ENCODE data around the gene EVA1A.

The EVA1A gene

GRCh38 chr2:75476761-75477160, 84.0 kb downstream of the EVA1A start:
- peaks cover 14% of the 10 kb centered on the region for H3K4me1 ChIP-seq (ENCODE audit: control insufficient read depth, insufficient read depth, low read length)
- no peak overlapping the region for H3K4me3 ChIP-seq (ENCODE audit: low read depth, low read length)
- H3K9ac ChIP-seq (ENCODE audit: low read length), result no peak overlapping the region
- H3K36me3 ChIP-seq (ENCODE audit: control insufficient read depth, insufficient read depth, low read length), result no peaks in the 10 kb centered on the region
- H3K27ac ChIP-seq (ENCODE audit: low read depth, low read length), result no peak overlapping the region
- peaks cover 9% of the 10 kb centered on the region; the same call in 1 of the 2 replicates for H3K9me3 ChIP-seq (ENCODE audit: control insufficient read depth, insufficient read depth, low read depth, low read length)
- no peaks in the 10 kb centered on the region; the same call in 1 of the 2 replicates for H3K27me3 ChIP-seq (ENCODE audit: control insufficient read depth, insufficient read depth, low read length)

GRCh38 chr2:75475976-75476375, 84.8 kb downstream of the EVA1A start:
- H3K9me3 ChIP-seq (ENCODE audit: control insufficient read depth, insufficient read depth, low read depth, low read length), result peaks cover 9% of the 10 kb centered on the region; the same call in 1 of the 2 replicates
- H3K4me1 ChIP-seq (ENCODE audit: control insufficient read depth, insufficient read depth, low read length), result peaks cover 14% of the 10 kb centered on the region
- H3K9ac ChIP-seq (ENCODE audit: low read length), result no peak overlapping the region
- no peak overlapping the region for H3K27ac ChIP-seq (ENCODE audit: low read depth, low read length)
- no peaks in the 10 kb centered on the region; the same call in 1 of the 2 replicates for H3K27me3 ChIP-seq (ENCODE audit: control insufficient read depth, insufficient read depth, low read length)
- H3K36me3 ChIP-seq (ENCODE audit: control insufficient read depth, insufficient read depth, low read length), result no peaks in the 10 kb centered on the region
- H3K4me3 ChIP-seq (ENCODE audit: low read depth, low read length), result no peak overlapping the region

GRCh38 chr2:75475049-75475448, 85.7 kb downstream of the EVA1A start:
- no peaks in the 10 kb centered on the region; the same call in 1 of the 2 replicates for H3K27me3 ChIP-seq (ENCODE audit: control insufficient read depth, insufficient read depth, low read length)
- no peaks in the 10 kb centered on the region for H3K36me3 ChIP-seq (ENCODE audit: control insufficient read depth, insufficient read depth, low read length)
- H3K9ac ChIP-seq (ENCODE audit: low read length), result no peak overlapping the region
- H3K9me3 ChIP-seq (ENCODE audit: control insufficient read depth, insufficient read depth, low read depth, low read length), result peaks cover 9% of the 10 kb centered on the region; the same call in 1 of the 2 replicates
- H3K4me1 ChIP-seq (ENCODE audit: control insufficient read depth, insufficient read depth, low read length), result peaks cover 14% of the 10 kb centered on the region
- no peak overlapping the region for H3K27ac ChIP-seq (ENCODE audit: low read depth, low read length)
- H3K4me3 ChIP-seq (ENCODE audit: low read depth, low read length), result no peak overlapping the region

GRCh38 chr2:75474115-75474514, 86.6 kb downstream of the EVA1A start:
- Histone ChIP-seq H3K9ac (ENCODE audit: low read length) (no peak overlapping the region), H3K9me3 (ENCODE audit: control insufficient read depth, insufficient read depth, low read depth, low read length) (peaks cover 9% of the 10 kb centered on the region; the same call in 1 of the 2 replicates), H3K4me1 (ENCODE audit: control insufficient read depth, insufficient read depth, low read length) (peaks cover 17% of the 10 kb centered on the region), H3K4me3 (ENCODE audit: low read depth, low read length) (no peak overlapping the region), H3K27me3 (ENCODE audit: control insufficient read depth, insufficient read depth, low read length) (no peaks in the 10 kb centered on the region; the same call in 1 of the 2 replicates), H3K36me3 (ENCODE audit: control insufficient read depth, insufficient read depth, low read length) (no peaks in the 10 kb centered on the region), H3K27ac (ENCODE audit: low read depth, low read length) (no peak overlapping the region)

- Histone ChIP-seq H3K4me1 (ENCODE audit: control insufficient read depth, insufficient read depth, low read length) (peaks cover 4% of the 10 kb centered on the region; the same call in 1 of the 2 replicates), H3K4me3 (ENCODE audit: low read depth, low read length) (no peak overlapping the region), H3K27me3 (ENCODE audit: control insufficient read depth, insufficient read depth, low read length) (no peaks in the 10 kb centered on the region), H3K9me3 (ENCODE audit: control insufficient read depth, insufficient read depth, low read depth, low read length) (no peaks in the 10 kb centered on the region), H3K27ac (ENCODE audit: low read depth, low read length) (no peak overlapping the region), H3K9ac (ENCODE audit: low read length) (no peak overlapping the region), H3K36me3 (ENCODE audit: control insufficient read depth, insufficient read depth, low read length) (no peaks in the 10 kb centered on the region)
These were observed 93.9 kb downstream of the EVA1A start for GRCh38 chr2:75466708-75467311.

GRCh38 chr2:75465317-75465984, 95.3 kb downstream of the EVA1A start:
- H3K36me3 ChIP-seq (ENCODE audit: control insufficient read depth, insufficient read depth, low read length), result no peaks in the 10 kb centered on the region
- H3K4me1 ChIP-seq (ENCODE audit: control insufficient read depth, insufficient read depth, low read length), result peaks cover 8% of the 10 kb centered on the region; the same call in 1 of the 2 replicates
- no peak overlapping the region for H3K27ac ChIP-seq (ENCODE audit: low read depth, low read length)
- H3K9ac ChIP-seq (ENCODE audit: low read length), result no peak overlapping the region
- no peaks in the 10 kb centered on the region for H3K27me3 ChIP-seq (ENCODE audit: control insufficient read depth, insufficient read depth, low read length)
- H3K4me3 ChIP-seq (ENCODE audit: low read depth, low read length), result no peak overlapping the region
- H3K9me3 ChIP-seq (ENCODE audit: control insufficient read depth, insufficient read depth, low read depth, low read length), result no peaks in the 10 kb centered on the region

- H3K4me1 ChIP-seq (ENCODE audit: control insufficient read depth, insufficient read depth, low read length), result peaks cover 5% of the 10 kb centered on the region; the same call in 1 of the 2 replicates
These were observed 96.3 kb downstream of the EVA1A start for GRCh38 chr2:75464348-75464946.

GRCh38 chr2:75462721-75463120, 98.0 kb downstream of the EVA1A start:
- H3K9me3 ChIP-seq (ENCODE audit: control insufficient read depth, insufficient read depth, low read depth, low read length), result no peaks in the 10 kb centered on the region
- no peaks in the 10 kb centered on the region for H3K36me3 ChIP-seq (ENCODE audit: control insufficient read depth, insufficient read depth, low read length)
- no peaks in the 10 kb centered on the region for H3K27me3 ChIP-seq (ENCODE audit: control insufficient read depth, insufficient read depth, low read length)
- no peak overlapping the region for H3K9ac ChIP-seq (ENCODE audit: low read length)
- no peak overlapping the region for H3K4me3 ChIP-seq (ENCODE audit: low read depth, low read length)
- H3K27ac ChIP-seq (ENCODE audit: low read depth, low read length), result no peak overlapping the region
- H3K4me1 ChIP-seq (ENCODE audit: control insufficient read depth, insufficient read depth, low read length), result peaks cover 8% of the 10 kb centered on the region; the same call in 1 of the 2 replicates

More at GRCh38 chr2:75464348-75464946, 96.3 kb downstream of the EVA1A start:
- H3K4me3 ChIP-seq (ENCODE audit: low read depth, low read length), result no peak overlapping the region
- H3K9me3 ChIP-seq (ENCODE audit: control insufficient read depth, insufficient read depth, low read depth, low read length), result no peaks in the 10 kb centered on the region
- no peak overlapping the region for H3K27ac ChIP-seq (ENCODE audit: low read depth, low read length)
- no peaks in the 10 kb centered on the region for H3K36me3 ChIP-seq (ENCODE audit: control insufficient read depth, insufficient read depth, low read length)
- no peaks in the 10 kb centered on the region for H3K27me3 ChIP-seq (ENCODE audit: control insufficient read depth, insufficient read depth, low read length)
- H3K9ac ChIP-seq (ENCODE audit: low read length), result no peak overlapping the region

- Histone ChIP-seq H3K36me3 (ENCODE audit: control insufficient read depth, insufficient read depth, low read length) (no peaks in the 10 kb centered on the region), H3K9ac (ENCODE audit: low read length) (no peak overlapping the region), H3K4me3 (ENCODE audit: low read depth, low read length) (no peak overlapping the region), H3K27ac (ENCODE audit: low read depth, low read length) (no peak overlapping the region), H3K27me3 (ENCODE audit: control insufficient read depth, insufficient read depth, low read length) (no peaks in the 10 kb centered on the region), H3K9me3 (ENCODE audit: control insufficient read depth, insufficient read depth, low read depth, low read length) (no peaks in the 10 kb centered on the region), H3K4me1 (ENCODE audit: control insufficient read depth, insufficient read depth, low read length) (peaks cover 11% of the 10 kb centered on the region; the same call in 1 of the 2 replicates)
These were observed 98.5 kb downstream of the EVA1A start for GRCh38 chr2:75462206-75462605.

- no peaks in the 10 kb centered on the region for H3K36me3 ChIP-seq (ENCODE audit: control insufficient read depth, insufficient read depth, low read length)
- H3K27me3 ChIP-seq (ENCODE audit: control insufficient read depth, insufficient read depth, low read length), result no peaks in the 10 kb centered on the region
- H3K4me1 ChIP-seq (ENCODE audit: control insufficient read depth, insufficient read depth, low read length), result peaks cover 11% of the 10 kb centered on the region; the same call in 1 of the 2 replicates
- H3K4me3 ChIP-seq (ENCODE audit: low read depth, low read length), result no peak overlapping the region
- no peak overlapping the region for H3K9ac ChIP-seq (ENCODE audit: low read length)
- no peaks in the 10 kb centered on the region for H3K9me3 ChIP-seq (ENCODE audit: control insufficient read depth, insufficient read depth, low read depth, low read length)
- H3K27ac ChIP-seq (ENCODE audit: low read depth, low read length), result no peak overlapping the region
These were observed 100.1 kb downstream of the EVA1A start for GRCh38 chr2:75460630-75461029.

Data from HUES6 (cell line).